RWPE2 (cell line): ENCODE data around the gene LSR.
A peak's percentile ranks its signal among the peaks of the same experiment; 100 is the strongest.

Source experiments
- ATAC-seq: fragments of 200-7000 bp; cut with Tn5 transposase; 3 replicates; pipeline ENCODE4 v1.9.1; 2021; ENCODE audit warnings: low read depth
- DNase-seq: peaks from one replicate; pipeline ENCODE4 v3.0.0-alpha.2; 2020; ENCODE audit warnings: low spot score
- H3K27ac ChIP-seq: fragments of 450-650 bp; 2 replicates; pipeline ENCODE4 v1.5.1; 2017; ENCODE audit warnings: mild to moderate bottlenecking; ENCODE audit not compliant: poor library complexity, severe bottlenecking
- H3K27me3 ChIP-seq: fragments of 250-450 bp; sonication (Bioruptor Pico); 2 replicates; pipeline ENCODE4 v1.5.1; 2021; ENCODE audit warnings: mild to moderate bottlenecking, moderate library complexity; ENCODE audit not compliant: insufficient read depth, poor library complexity, severe bottlenecking
- H3K36me3 ChIP-seq: fragments of 250-450 bp; sonication (Bioruptor Pico); 2 replicates; pipeline ENCODE4 v1.5.1; 2020; ENCODE audit warnings: low read depth, mild to moderate bottlenecking, moderate library complexity
- H3K4me1 ChIP-seq: fragments of 250-450 bp; sonication (Bioruptor Pico); 2 replicates; pipeline ENCODE4 v1.5.1; 2021; ENCODE audit warnings: mild to moderate bottlenecking, moderate library complexity; ENCODE audit not compliant: insufficient read depth, poor library complexity, severe bottlenecking
- H3K4me3 ChIP-seq: fragments of 250-450 bp; sonication (Bioruptor Pico); 2 replicates; pipeline ENCODE4 v1.5.1; 2021; ENCODE audit warnings: mild to moderate bottlenecking, moderate library complexity; ENCODE audit not compliant: severe bottlenecking
- H3K9me3 ChIP-seq: fragments of 250-450 bp; sonication (Bioruptor Pico); 2 replicates; pipeline ENCODE4 v1.5.1; 2021; ENCODE audit warnings: mild to moderate bottlenecking, moderate library complexity; ENCODE audit not compliant: severe bottlenecking
- TF ChIP-seq, protein P1 (sequence below): fragments of 450-650 bp; IDR thresholded peaks from one replicate; pipeline ENCODE4 v1.5.1; 2017; ENCODE audit warnings: mild to moderate bottlenecking, moderate library complexity; ENCODE audit not compliant: poor library complexity, severe bottlenecking

LSR gene

DNA sequence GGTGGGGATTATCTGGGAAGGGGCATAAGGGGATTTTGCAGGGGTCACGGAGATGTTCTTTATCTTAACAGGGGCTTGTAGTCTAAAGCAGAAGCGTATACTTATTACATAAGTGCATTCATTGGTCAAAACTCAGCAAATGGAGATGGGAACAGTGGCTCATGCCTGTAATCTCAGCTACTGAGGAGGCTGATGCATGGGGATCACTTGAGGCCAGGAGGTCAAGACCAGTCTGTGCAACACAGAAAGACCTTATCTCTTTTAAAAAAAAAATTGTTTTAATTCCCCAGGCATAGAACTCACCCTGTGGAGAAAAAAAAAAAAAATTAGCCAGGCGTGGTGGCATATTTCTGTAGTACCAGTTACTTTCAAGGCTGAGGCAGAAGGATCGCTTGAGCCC lies 39.2 kb upstream of the LSR start:
- Histone ChIP-seq H3K27ac (no peak overlapping the region), H3K4me1 (peaks cover 12% of the 10 kb centered on the region)

DNA sequence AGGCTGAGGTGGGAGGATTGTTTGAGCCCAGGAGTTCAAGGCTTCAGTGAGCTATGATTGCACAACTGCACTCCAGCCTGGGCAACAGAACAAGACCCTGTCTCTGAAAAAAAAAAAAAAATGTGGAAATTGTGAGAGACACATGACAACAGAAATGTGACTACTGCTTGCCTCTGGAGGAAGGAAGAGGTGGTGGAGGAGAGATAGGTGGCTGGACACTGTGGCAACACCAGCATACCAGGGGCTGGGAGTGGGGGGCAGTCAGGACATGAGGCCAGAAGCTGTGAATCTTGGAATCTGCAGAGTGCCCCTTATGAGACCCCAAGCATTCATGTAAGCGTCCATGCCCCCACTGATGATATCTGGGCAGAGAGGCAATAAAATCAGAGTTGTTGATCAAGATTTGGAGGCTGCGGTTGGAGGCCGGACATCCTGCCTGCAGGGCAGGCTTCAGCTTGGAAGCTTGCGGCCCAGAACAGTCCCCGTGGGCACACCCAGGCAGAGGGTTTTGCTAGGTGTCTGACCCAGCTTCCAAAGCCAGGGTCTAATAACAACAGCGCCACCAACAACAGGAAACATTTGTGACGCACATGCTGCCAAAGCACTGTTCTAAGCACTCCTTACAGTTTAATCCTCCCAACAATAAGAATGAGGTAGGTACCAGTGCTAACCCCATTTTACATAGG lies 37.1 kb upstream of the LSR start:
- TF ChIP-seq, protein P1, sequence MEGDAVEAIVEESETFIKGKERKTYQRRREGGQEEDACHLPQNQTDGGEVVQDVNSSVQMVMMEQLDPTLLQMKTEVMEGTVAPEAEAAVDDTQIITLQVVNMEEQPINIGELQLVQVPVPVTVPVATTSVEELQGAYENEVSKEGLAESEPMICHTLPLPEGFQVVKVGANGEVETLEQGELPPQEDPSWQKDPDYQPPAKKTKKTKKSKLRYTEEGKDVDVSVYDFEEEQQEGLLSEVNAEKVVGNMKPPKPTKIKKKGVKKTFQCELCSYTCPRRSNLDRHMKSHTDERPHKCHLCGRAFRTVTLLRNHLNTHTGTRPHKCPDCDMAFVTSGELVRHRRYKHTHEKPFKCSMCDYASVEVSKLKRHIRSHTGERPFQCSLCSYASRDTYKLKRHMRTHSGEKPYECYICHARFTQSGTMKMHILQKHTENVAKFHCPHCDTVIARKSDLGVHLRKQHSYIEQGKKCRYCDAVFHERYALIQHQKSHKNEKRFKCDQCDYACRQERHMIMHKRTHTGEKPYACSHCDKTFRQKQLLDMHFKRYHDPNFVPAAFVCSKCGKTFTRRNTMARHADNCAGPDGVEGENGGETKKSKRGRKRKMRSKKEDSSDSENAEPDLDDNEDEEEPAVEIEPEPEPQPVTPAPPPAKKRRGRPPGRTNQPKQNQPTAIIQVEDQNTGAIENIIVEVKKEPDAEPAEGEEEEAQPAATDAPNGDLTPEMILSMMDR: no peak
- Histone ChIP-seq H3K27ac (no peak overlapping the region), H3K27me3 (peaks cover 5% of the 10 kb centered on the region), H3K4me3 (no peak overlapping the region), H3K9me3 (no peaks in the 10 kb centered on the region), H3K4me1 (peaks cover 12% of the 10 kb centered on the region), H3K36me3 (no peaks in the 10 kb centered on the region)
- no peak for ATAC-seq
- DNase-seq: no peak

More for the DNA sequence above, 39.2 kb upstream of the LSR start:
- Histone ChIP-seq H3K27me3 (peaks cover 5% of the 10 kb centered on the region), H3K36me3 (no peaks in the 10 kb centered on the region), H3K4me3 (no peak overlapping the region), H3K9me3 (no peaks in the 10 kb centered on the region)
- ATAC-seq (no peak), DNase-seq (no peak)
- TF ChIP-seq, protein P1: no peak

DNA sequence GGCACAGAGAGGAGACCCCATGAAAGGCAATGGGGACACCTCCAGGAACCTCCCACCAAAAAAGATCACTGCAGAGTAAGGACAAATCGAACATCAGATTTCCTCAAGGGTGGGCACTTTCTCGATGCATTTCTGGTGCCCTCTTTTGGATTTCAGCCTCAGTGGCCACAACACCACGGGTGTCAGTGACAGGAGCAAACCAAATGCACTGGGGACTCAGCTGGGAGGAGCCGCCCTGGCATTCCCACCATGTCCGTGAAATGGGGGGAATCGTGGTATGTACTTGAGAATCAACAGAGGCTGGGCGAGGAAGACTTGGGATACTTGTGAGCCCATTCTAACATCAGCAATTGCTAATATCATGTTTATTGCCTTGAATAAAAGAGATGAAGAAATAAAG lies 36.6 kb upstream of the LSR start:
- peaks cover 12% of the 10 kb centered on the region for H3K4me1 ChIP-seq
- TF ChIP-seq, protein P1: no peak
- ATAC-seq (no peak), DNase-seq (no peak)
- no peaks in the 10 kb centered on the region for H3K36me3 ChIP-seq
- no peaks in the 10 kb centered on the region for H3K9me3 ChIP-seq
- no peak overlapping the region for H3K4me3 ChIP-seq
- no peak overlapping the region for H3K27ac ChIP-seq
- peaks cover 5% of the 10 kb centered on the region for H3K27me3 ChIP-seq

DNA sequence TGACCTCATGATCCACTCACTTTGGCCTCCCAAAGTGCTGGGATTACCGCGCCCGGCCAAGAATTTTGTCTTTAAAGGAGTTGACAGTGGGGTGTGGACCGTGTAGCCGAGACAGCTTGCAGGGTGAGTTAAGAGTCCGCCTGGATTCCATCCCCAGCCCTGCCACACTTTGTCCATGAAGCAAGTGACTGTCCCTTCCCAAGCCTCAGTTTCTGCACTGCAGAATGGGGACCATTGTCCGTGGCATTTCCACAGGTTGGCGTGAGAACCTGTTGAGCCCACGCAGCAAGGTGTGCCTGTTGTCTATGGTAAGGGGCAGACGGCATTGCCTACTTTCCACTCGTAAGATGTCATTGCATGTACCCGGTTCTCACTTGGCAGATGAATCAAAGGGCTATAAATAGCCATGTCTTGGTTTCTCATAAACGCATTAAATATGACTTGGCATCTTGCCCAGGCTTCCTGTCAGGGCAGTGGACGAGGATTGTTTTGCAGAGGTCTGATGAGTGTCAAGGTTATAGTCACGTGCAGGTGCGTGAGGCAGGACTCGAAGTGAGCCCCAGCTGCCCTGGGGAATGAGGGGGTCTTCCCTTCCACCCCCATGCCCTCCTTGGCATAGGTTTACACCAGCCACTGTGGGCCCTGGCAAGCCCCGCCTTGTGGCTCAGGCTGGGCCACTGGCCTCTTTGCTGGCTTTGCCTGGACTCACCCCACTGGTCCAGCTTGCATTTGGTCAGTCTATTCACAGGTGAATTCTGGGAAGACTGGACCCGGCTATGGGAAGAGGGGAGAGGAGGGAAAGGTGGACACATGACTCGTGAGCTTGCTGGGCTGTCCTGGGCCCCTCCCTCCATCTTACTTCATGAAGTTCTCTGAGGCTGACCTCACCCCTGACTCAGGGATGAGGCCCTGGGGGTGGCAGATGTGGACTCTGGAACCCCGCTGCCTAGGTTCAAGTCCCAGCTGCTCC lies 34.9 kb upstream of the LSR start:
- H3K36me3 ChIP-seq: no peaks in the 10 kb centered on the region
- TF ChIP-seq, protein P1: no peak
- peaks cover 12% of the 10 kb centered on the region for H3K4me1 ChIP-seq
- peaks cover 5% of the 10 kb centered on the region for H3K27me3 ChIP-seq
- peak; percentile 91 for ATAC-seq
- no peak overlapping the region for H3K27ac ChIP-seq
- no peak for DNase-seq
- no peak overlapping the region for H3K4me3 ChIP-seq
- H3K9me3 ChIP-seq: no peaks in the 10 kb centered on the region
